A172 (cell line): ENCODE results near the gene CSTF1. TPM values are rescaled to one million over a fixed set of nuclear protein-coding genes. Genes with fewer than 3 reads are reported as not detected.

Experiments
- DNase-seq: peaks from one replicate; pipeline ENCODE4 v3.0.0-alpha.2; 2015; ENCODE audit warnings: low spot score
- total RNA-seq: library from RNA; depleted of rRNA; stranded (reverse); fragments of >200 nt; shearing (Covaris generic); gene quantifications from 2 replicates; pipeline ENCODE4 v1.2.3, GENCODE V29; 2014; rRNA removed

CSTF1 gene
- 48.7 and 68.4 TPM in 2 replicates for total RNA-seq

- DNase-seq: peak; percentile 99
These were observed at the start of gene CSTF1, which contains the start of gene AURKA for GRCh38 chr20:56392132-56392880. TSS of gene CSTF1 (plus strand) at chr20:56392645. CDS start at chr20:56395553, 2,908 bp downstream. TSS of gene AURKA (minus strand) at chr20:56392215. CDS start at chr20:56388197, 4,018 bp downstream.

- DNase-seq: no peak
These were observed 49.7 kb upstream of the CSTF1 start for GRCh38 chr20:56342783-56343182.

GRCh38 chr20:56343861-56344381 lies 48.5 kb upstream of the CSTF1 start:
- DNase-seq: no peak

GRCh38 chr20:56345911-56346310 lies 46.5 kb upstream of the CSTF1 start:
- DNase-seq: no peak

- DNase-seq: no peak
These were observed 44.7 kb upstream of the CSTF1 start for GRCh38 chr20:56347628-56348304.

- DNase-seq: no peak
These were observed 44.1 kb upstream of the CSTF1 start for GRCh38 chr20:56348305-56348693.

- no peak for DNase-seq
These were observed 43.7 kb upstream of the CSTF1 start for GRCh38 chr20:56348746-56349145.

GRCh38 chr20:56350842-56351241 lies 41.6 kb upstream of the CSTF1 start:
- DNase-seq: no peak

GRCh38 chr20:56352345-56353055 lies 39.9 kb upstream of the CSTF1 start:
- no peak for DNase-seq

- DNase-seq: no peak
These were observed 39.1 kb upstream of the CSTF1 start for GRCh38 chr20:56353356-56353755.

GRCh38 chr20:56358070-56358469 lies 34.4 kb upstream of the CSTF1 start:
- no peak for DNase-seq

GRCh38 chr20:56358600-56359211 lies 33.7 kb upstream of the CSTF1 start, which contains the start of gene FAM210B:
TSS of gene FAM210B (plus strand) at chr20:56358974. CDS start at chr20:56359006, 32 bp downstream.
- DNase-seq: peak; percentile 72

GRCh38 chr20:56359212-56360132 lies 33.0 kb upstream of the CSTF1 start:
- peak; percentile 38 for DNase-seq

- DNase-seq: no peak
These were observed 32.1 kb upstream of the CSTF1 start for GRCh38 chr20:56360133-56360907.

- DNase-seq: no peak
These were observed 31.6 kb upstream of the CSTF1 start for GRCh38 chr20:56360908-56361205.

GRCh38 chr20:56361900-56362299 lies 30.5 kb upstream of the CSTF1 start:
- DNase-seq: no peak

- no peak for DNase-seq
These were observed 29.5 kb upstream of the CSTF1 start for GRCh38 chr20:56362833-56363413.

GRCh38 chr20:56363491-56363890 lies 29.0 kb upstream of the CSTF1 start:
- no peak for DNase-seq

GRCh38 chr20:56368351-56369134 lies 23.9 kb upstream of the CSTF1 start:
- DNase-seq: no peak
